ENCODE results near the gene GALNT1.

Gene GALNT1

DNA sequence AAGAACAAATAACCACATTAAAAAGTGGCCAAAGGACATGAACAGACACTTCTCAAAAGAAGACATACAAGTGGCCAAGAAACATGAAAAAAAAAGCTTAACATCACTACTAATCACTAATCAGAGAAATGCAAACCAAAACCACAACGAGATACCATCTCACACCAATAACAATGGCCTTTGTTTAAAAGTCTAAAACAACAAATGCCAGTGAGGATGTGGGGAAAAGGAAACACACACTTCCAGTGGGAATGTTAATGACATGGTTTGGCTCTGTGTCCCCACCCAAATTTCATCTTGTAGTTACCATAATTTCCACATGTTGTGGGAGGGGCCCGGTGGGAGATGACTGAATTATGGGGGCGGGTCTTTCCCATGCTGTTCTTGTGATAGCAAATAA, 147.1 kb downstream of the GALNT1 start:
- no peak for DNase-seq

DNA sequence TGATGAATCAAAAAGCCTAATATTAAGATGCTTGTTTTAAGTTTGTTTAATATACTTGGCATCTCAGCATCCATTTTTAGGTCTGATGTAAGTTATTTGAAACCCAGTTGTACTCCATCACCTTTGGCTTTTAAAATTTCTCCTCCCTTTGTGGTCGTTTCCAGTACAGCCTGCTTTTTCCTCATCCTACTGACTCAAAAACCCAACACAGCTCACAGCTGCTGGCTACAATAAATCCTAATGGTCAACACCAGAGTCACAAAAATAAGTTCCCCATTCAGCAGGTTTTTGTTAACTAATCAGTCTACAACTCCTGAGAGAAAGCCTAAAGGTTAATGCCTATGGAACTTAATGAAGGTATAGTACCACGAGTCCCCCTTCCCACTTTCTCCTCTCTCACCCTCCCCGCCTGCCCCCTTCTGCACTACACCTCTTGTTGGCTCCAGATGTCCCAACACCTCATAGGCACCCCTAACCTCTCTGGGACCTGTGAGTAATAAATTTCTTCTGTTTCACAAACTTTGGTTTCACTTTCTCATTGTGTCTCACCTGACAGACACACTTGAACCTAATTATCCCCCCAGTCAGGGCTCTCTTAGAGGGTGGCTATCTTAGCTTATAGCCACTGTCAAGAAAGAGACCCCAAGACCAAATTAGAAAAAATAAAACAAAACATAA, 148.6 kb downstream of the GALNT1 start:
- no peak for DNase-seq

DNA sequence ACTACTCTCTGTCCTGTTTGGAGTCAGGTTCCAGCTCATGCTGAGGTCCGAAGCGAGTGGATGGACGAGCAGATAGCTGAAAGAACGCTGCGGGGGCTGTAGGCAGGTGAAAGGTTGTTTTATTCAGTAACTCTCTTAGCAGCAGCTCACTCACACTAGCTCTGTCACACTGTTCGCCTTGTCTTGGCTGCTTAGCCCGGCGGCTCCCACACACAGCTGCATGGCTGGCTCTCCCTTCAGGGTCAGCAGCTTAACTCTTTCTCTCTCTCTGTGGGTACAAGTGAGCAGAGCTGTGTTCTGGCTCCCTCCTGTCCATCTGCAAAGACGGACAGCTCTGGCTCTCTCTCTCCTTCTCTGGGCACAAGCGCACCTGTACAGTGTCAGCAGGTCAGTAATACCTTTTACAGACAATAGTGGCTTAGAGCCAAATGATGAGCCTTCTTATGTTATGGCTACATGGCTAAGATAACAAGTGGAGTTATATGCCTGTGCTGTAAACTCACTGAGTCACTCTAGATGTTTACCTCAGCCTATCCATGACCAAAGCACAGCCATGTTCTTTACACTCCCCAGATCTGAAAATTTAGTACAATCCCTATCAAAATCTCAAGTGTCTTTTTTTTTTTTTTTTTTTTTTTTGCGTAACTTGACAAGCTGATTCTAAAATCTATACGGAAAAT, 149.3 kb downstream of the GALNT1 start:
- peak; percentile 51 for DNase-seq

DNA sequence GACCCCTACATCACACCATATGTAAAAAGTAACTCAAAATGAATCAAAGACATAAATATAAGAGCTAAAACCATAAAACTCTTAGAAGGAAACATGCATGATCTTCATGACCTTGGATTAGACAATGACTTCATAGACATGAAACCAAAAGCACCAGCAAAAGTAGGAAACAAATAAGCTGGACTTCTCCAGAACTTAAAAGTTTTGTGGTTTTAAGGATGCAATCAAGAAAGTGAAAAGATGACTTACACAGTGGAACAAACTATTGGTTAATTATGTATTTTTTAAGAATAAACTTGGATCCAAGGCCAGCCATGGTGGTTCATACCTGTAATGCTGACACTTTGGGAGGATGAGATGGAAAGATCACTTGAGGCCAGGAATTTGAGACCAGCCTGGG, 150.2 kb downstream of the GALNT1 start:
- no peak for DNase-seq

DNA sequence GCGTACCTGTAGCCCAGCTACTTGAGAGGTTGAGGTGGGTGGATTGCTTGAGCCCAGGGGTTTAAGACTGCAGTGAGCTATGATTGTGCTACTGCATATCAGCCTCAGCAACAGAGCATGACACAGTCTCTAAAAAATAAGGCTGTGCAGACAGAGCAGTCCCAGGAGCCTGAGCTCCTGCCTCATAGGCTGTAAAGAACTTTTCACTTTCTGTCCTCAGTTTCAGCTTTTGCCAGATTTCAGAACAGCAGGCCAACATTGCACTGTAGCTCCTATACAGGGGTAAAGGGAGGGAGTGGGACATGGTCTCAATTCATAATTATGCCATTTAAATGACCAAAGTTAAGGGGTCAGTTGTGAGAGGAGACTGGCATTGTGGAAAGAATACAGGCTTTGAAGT, 150.6 kb downstream of the GALNT1 start:
- DNase-seq, result no peak

DNA sequence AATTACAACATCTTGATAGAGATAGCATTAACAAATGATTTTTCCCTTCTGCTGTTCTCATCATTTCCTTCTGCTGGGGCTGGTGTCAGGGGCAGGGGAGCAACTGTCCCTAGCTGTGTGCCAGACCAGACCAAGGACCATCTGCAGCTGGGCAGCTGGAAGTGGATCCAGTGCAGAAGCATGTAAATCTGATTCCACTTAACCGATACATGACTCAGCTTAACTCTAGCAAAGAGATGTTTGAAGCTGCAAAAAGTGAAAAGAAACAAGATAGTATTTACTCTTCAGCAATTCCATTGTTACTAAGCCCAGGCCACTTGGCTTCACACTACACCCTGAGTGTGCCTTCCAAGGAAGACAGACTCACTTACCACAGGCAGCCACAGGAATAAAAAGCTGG, 151.1 kb downstream of the GALNT1 start:
- peak; percentile 33 for DNase-seq

DNA sequence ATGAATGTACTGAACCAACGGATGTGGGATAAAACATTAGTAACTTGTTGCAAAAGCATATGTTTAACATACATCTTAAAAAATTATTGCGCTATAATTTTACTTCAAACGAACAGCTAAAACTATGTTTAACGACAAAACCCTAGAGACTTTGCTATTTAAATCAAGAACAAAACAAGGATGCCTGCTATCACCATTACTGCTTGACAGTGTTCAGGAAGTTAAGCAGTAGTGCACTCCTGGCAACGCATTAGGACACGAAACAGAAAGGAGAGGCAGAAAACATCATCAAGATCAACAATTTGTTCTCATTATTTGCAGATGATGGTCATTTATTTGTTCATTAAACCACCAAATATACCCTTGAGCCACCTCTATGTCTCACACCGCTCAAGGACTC, 151.9 kb downstream of the GALNT1 start:
- DNase-seq, result no peak

DNA sequence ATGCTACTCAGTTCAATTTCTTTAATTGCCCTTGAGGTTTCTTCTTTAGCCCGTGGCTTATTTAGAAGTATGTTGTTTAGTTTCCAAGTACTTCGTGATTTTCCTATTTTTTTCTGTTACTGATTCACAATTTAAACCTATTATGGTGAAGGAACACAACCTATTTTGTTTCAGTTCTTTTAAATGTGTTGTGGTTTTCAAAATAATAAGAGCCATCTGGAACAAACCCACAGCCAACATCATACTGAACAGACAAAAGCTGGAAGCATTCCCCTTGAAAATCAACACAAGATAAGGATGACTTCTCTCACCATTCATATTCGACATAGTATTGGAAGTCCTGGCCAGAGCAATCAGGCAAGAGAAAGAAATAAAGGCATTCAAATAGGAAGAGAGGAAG, 155.2 kb downstream of the GALNT1 start:
- no peak for DNase-seq

DNA sequence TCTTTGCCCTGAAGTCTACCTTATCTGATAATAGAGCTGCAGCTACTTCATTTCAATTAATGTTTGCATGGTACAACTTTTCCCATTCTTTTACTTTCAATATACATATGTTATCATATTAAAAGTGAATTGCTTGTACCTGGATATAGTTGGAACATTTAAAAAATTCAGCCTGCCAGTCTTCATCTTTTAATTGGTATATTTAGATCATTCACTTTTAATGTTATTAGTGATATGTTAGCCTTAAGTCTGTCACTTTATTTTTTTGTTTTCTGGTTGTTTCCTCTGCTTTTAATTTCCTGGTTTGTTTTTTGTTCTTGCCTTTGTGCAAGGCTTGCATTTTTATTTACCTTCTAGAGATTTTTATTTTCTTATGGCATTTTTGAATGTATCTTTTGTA, 158.2 kb downstream of the GALNT1 start:
- DNase-seq, result no peak

DNA sequence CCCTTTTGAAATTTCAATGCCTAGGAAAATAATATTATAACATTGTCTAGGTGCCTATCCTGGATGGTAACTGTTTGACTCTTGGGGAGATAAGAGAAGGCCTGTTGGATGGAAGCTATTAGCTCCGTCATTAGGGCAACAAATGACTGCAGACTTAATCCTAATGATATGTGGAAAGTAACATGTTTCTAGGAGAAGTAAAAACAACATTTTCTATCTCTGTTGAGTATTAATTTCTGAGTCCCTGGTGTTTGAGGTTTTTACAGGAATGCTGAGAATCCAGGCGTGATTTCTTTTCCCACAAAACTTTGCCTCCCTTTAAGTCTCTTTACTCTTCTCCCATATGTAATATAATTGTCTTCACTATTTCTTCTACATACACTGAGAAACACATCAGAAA, 159.1 kb downstream of the GALNT1 start:
- no peak for DNase-seq

DNA sequence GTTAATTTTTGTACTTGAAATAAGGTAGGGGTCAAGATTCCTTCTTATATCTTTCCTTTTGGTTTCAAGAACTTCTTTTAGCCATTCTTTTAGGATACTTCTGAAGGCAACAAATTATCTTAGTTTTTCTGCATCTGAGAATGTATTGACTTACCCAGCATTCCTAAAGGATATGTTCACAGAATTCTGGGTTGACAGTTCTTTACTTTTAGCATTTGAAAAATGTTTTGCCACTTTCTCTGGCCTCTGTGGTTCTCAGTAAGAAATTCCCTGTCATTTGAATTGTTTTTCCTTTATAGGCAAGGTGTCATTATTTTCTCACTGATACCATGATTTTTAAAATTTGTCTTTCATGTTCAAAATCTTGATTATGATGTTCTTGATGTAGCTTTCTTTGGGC, 162.4 kb downstream of the GALNT1 start:
- DNase-seq, result no peak

DNA sequence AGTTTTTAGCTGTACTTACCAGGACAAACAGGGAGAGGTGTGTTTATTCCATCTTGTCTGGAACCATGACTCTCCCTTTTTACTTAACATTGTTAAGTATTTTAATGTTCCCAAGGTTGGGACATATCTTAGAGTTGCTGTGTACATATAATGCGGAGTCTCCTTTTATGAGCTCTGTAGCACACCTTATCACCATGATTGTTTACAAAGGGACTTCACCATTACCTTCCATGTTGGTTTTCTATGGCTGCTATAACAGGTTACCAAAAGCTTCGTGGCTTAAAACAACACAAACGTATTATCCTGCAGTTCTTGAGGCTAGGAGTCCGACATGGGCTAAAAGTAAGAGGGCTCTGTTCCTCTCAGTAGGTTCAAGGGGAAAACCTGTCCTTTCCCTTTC, 164.3 kb downstream of the GALNT1 start:
- no peak for DNase-seq

DNA sequence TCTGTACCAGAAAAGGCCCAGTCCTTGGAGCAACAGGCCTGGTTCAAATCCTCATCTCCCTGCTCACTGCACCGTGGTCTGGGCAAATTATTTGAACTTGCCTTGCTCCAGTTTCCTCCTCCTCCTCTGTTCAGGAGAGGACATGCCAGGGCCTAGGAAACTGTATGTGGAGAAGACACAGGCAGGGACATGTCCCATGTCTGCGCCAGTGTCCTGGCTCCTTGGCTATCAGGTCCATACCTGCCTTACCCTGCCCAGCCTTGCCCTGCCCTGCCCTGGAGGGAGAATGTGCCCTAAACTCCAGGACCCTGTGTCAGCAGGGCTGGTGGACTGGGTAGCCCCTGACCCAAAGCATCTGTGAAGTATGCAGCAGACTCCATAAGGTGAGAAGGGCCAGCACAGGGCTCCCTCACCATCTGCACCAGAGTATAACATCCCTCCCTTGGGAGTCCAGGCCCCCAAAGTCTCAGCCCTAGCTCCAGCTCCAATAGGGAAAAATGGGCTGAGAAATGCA, 165.3 kb downstream of the GALNT1 start:
- DNase-seq, result no peak

DNA sequence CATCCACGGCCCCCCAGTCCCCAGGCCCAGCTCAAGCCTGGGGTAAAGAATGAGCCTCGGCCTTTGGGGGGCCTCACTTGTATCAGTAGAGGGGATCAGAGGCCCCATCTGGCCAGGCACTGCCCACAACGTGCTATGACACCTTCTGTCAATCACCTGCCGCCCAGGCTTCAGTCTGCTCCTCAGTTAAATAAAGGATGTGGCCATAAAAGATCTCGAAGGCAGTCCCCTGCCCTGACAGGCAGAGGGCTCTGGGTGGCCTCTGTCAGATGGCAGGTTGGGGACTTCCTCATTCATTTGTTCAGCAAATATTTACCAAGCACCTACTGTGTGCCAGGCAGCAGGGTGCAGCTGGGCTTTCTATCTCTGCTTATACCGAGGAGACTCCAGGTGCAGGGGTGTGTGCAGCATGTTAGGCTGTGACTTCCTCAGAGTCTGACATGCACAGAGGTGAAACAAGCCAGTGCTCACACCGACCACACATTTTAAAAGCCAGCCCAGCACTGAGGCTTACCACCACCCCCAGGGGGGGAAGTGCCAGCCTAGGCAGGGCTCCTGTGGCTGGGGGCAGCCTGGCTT, 166.4 kb downstream of the GALNT1 start:
- DNase-seq, result no peak

DNA sequence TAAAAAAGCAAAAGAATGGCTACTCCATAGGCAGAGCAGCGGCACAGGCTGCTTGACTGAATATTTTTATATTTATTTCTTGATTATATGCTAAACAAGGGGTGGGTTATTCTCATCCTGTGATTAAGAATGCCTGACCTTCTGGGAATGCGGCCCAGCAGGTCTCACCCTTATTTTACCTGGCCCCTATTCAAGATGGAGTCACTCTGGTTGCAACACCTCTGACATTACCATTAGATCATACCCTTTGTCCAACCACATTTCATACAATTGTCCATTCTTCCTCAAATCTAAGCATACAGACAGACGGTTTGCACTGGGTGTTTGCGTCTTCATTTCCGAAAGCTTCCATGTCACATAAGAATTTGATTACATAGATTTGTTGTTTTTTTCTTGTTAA, 168.2 kb downstream of the GALNT1 start:
- no peak for DNase-seq

DNA sequence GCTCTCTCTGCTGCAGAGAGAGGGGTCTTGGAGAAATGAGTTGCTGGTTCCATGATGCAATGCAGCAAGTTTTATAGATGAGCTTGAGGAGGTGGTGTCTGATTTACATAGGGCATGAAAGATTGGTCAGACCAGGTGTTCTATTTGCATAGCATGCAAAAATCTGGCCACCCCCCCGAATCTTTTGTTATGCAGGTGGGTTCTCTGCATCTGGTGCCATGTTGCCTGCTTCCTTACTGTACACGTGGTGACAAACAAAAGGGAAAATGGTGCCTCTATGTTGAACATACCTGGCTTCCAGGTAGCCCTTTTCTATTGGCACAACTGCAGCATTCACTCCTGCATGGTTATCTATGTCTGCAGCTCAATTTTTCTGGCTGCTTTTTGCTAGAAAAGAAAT, 169.4 kb downstream of the GALNT1 start:
- DNase-seq, result no peak

DNA sequence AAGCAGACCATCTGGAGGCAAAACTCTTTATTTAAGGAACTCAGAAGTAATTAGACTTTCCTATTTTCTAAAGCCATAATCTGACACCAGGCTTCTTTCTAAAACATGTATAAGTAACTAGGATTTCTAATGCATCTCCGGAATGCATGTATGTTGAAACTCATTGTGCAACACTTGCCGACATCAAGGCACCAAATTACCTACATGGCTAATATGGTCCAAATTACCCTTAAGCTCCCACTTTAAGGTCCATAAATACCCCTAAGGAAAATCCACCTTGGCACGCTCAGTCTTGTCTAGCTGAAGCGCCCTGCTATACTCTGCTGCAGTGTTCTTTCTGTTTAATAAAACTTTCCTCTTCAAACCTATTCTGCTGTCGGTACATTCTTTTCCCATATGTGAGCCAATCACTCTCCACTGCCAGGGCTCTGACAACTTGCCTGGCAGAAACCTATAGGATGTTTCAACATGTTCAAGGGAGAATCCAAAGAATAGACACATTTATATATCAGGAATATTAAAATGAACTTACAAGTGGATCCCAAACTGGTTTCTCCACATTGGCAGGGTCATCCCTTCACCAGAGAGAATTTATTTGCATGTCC, 171.9 kb downstream of the GALNT1 start:
- DNase-seq, result no peak

DNA sequence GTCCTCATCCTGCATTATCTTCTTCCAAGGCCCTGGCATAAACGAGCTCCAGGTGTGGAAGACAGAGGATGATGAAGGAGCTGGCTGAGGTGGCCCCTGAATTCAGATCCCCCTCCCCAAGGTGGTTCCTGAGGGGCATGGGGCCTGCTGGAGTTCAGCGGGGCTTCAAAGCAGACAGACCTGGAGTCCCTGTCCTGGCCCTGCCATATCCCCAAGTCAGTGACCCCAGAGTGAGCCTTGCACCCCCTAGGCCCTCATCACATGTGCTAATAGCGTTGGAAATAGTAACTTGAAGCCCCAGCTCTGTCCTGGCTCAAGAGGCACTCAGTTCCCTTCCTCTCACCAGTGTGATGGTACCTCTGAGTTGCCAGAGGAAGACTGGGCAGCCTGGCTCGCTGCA, 172.9 kb downstream of the GALNT1 start:
- no peak for DNase-seq

DNA sequence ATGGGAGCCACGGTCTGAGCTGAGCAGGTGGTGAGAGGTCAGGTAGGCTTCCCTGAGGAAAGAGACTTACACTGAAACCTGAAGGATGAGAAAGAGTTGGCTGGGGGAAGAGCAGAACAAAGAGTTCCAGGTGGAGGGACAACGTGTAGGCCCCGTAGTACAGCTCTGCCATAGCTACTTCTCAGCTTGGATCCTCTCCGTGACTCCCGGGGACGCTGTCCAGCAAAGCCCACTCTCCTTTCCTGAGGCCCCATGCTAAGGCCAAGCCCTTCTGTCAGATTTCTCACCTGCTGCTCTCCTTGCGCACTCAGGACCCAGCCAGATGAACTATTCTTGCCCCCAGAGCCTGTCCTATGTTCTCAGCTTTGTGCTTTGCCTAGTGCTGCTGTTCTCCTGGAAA, 173.8 kb downstream of the GALNT1 start:
- DNase-seq, result no peak

DNA sequence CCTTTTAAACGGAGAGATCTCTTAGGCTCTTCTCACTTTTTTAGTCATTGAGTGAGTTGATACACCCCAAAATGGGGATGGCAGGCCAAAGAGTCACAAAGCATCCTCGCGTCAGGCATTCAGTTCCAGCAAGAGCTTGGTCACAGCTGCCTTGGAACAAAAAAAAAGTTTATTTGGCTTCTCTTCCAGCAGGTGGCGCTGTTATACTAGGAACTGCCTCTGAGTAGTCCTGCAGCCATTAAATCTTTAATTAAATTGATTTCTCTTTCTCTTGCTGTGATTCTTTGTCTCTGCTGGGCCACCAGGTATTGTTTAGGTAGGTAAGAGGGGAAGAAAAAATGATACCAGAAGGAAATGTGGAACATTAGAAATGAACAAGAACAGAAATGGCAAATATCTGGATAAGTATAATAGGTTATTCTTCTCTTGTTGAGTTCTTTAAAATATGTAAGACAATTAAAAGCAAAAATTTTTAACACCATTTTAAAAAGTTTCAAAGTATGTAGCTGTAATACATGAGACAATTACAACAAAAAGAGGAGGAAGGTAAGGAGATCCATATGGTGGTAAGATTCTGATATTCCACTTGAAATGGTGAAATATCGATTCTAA, 175.1 kb downstream of the GALNT1 start:
- peak; percentile 49 for DNase-seq
